ENCODE results near the gene CCDC177. TPM values are rescaled to one million over a fixed set of nuclear protein-coding genes. Genes with fewer than 3 reads are reported as not detected.

Gene CCDC177
- total and polyA plus RNA-seq, 9 of the 15 experiments (the other 6 are each of a cell fraction or from before 2014, with no cell fraction given), result not detected

GRCh38 chr14:69610020-69610873 is 35.6 kb upstream of the CCDC177 start:
- ATAC-seq (peak; percentile 5), FAIRE-seq (peak; percentile 80), DNase-seq (ENCODE audit: extremely low read depth in 1 of 4, low spot score in 3 of 4) (peak in 1 of 4 experiments; percentile 33)
- Histone ChIP-seq H3K36me3 (ENCODE audit: control insufficient read depth, insufficient read depth, low read length) (peaks cover 12% of the 10 kb centered on the region; the same call in 2 of the 3 replicates), H3K27me3 (ENCODE audit: control insufficient read depth in 2 of 2, insufficient read depth in 2 of 2, low read length in 2 of 2) (no peaks in the 10 kb centered on the region), H3K9me3 (replicated peaks; ENCODE audit: control insufficient read depth, insufficient read depth, low read depth, low read length) (no peaks in the 10 kb centered on the region), H3K4me2 (ENCODE audit: insufficient read depth, low read length) (peak overlapping the region; percentile 90), H3K79me2 (ENCODE audit: control insufficient read depth, insufficient read depth, low read length) (peaks cover 40% of the 10 kb centered on the region), H3K4me3 (peak overlapping the region; percentile 53), H2AFZ (ENCODE audit: low read depth, low read length) (peak overlapping the region; percentile 94), H4K20me1 (replicated peaks; ENCODE audit: control insufficient read depth, insufficient read depth, low read length) (no peaks in the 10 kb centered on the region), H3K9me1 (ENCODE audit: control insufficient read depth, insufficient read depth, low read length) (no peaks in the 10 kb centered on the region), H3K9ac (ENCODE audit: insufficient read depth in 1 of 2, low read depth in 2 of 2, low read length in 2 of 2) (peak overlapping the region; percentile 66 to 85; a peak in 3 of 4 replicates), H3K4me1 (replicated peaks in 1 of 2; ENCODE audit: control insufficient read depth in 2 of 2, insufficient read depth in 2 of 2, low read length in 2 of 2) (peaks cover 19 to 26% of the 10 kb centered on the region in 2 experiments), H3K27ac (ENCODE audit: extremely low read depth, low read depth, low read length) (peak overlapping the region; percentile 63)
- in situ Hi-C loops (cut with MboI), result no loop called here
- POLR2A ChIA-PET, result interaction anchor here (1.0 to 1.2 kb wide), 2 partner anchors 28 to 95 kb away, joined by 4 read pairs; no protein-coding TSS in a partner anchor
- CTCF ChIA-PET (ENCODE audit: low intra/inter-chr PET ratio), result no interaction called here
- intact Hi-C loops (cut with micrococcal nuclease), result loop anchor here (5.0 kb wide), 1 partner anchor 87 kb away; no protein-coding TSS in a partner anchor
- no TSS peak for BruUV-seq (replicated peaks)
- WGBS (ENCODE audit: insufficient coverage, low coverage, missing lambda C conversion rate), result 7% methylated on average over 8 of the region's 8 CpGs
- TF ChIP-seq HINFP (tag; conservative IDR thresholded peaks at IDR 0.05; ENCODE audit: low read depth), result no peak
- no peak for TF ChIP-seq HNRNPK (IDR thresholded peaks at IDR 0.05; ENCODE audit: low read depth, low read length, poor library complexity, severe bottlenecking)
- peak; percentile 26; the same call in 1 of the 2 replicates for TF ChIP-seq ZFX (CRISPR knock-in tag; IDR thresholded peaks at IDR 0.05)
- TF ChIP-seq CEBPB (tag; IDR thresholded peaks at IDR 0.05), result no peak
- TF ChIP-seq ATF1 (CRISPR knock-in tag; IDR thresholded peaks at IDR 0.05), result no peak
- TF ChIP-seq ATF1 (tag; IDR thresholded peaks at IDR 0.05), result no peak
- TF ChIP-seq PRDM10 (IDR thresholded peaks at IDR 0.05; ENCODE audit: partially characterized antibody), result peak; percentile 62
- no peak for TF ChIP-seq OTX1 (CRISPR knock-in tag; IDR thresholded peaks at IDR 0.05)
- TF ChIP-seq ZBTB26 (CRISPR knock-in tag; IDR thresholded peaks at IDR 0.05), result no peak
- TF ChIP-seq PREB (CRISPR knock-in tag; IDR thresholded peaks at IDR 0.05), result no peak
- TF ChIP-seq TAL1 (IDR thresholded peaks at IDR 0.05), result no peak
- TF ChIP-seq NR2F6 (CRISPR knock-in tag; IDR thresholded peaks at IDR 0.05), result no peak
